DOHH2 (cell line): ENCODE data around the gene NOTCH4.
A peak's percentile ranks its signal among the peaks of the same experiment; 100 is the strongest.

ENCODE experiments used
- H3F3A ChIP-seq: fragments of 200-600 bp; sonication (generic), shearing (Covaris generic); 2 replicates; pipeline ENCODE4 v1.6.0; 2016; ENCODE audit warnings: antibody characterized with exemption, mild to moderate bottlenecking; ENCODE audit not compliant: control insufficient read depth, insufficient read depth
- H3K27ac ChIP-seq: fragments of 200-600 bp; sonication (generic); 2 replicates; pipeline ENCODE4 v1.5.1; 2014; ENCODE audit warnings: low read depth, mild to moderate bottlenecking, low read length, moderate library complexity
- H3K27me3 ChIP-seq: fragments of 200-600 bp; sonication (generic); 2 replicates; pipeline ENCODE4 v1.6.1; 2014; ENCODE audit warnings: mild to moderate bottlenecking, low read length, mixed read lengths; ENCODE audit not compliant: control insufficient read depth
- H3K36me3 ChIP-seq: fragments of 200-600 bp; sonication (generic); 2 replicates; pipeline ENCODE4 v1.6.1; 2014; ENCODE audit warnings: mild to moderate bottlenecking, low read length, moderate library complexity, mixed read lengths; ENCODE audit not compliant: control insufficient read depth
- H3K4me1 ChIP-seq: fragments of 200-600 bp; sonication (generic); 2 replicates; pipeline ENCODE4 v1.6.1; 2014; ENCODE audit warnings: mild to moderate bottlenecking, low read length, mixed read lengths; ENCODE audit not compliant: control insufficient read depth
- H3K4me2 ChIP-seq: fragments of 200-600 bp; sonication (generic); 2 replicates; pipeline ENCODE4 v1.6.0; 2014; ENCODE audit warnings: mild to moderate bottlenecking, low read length, moderate library complexity
- H3K4me3 ChIP-seq: fragments of 200-600 bp; sonication (generic); 2 replicates; pipeline ENCODE4 v1.5.1; 2014; ENCODE audit warnings: mild to moderate bottlenecking, low read length, mixed read lengths
- H3K79me2 ChIP-seq: fragments of 200-600 bp; sonication (generic); 2 replicates; pipeline ENCODE4 v1.6.1; 2014; ENCODE audit warnings: mild to moderate bottlenecking, low read length, mixed read lengths; ENCODE audit not compliant: control insufficient read depth
- H3K9me2 ChIP-seq: fragments of 200-600 bp; sonication (generic); replicated peaks from 2 replicates; pipeline ENCODE4 v1.6.1; 2014; ENCODE audit warnings: mild to moderate bottlenecking, low read length, mixed read lengths; ENCODE audit not compliant: control insufficient read depth
- H3K9me3 ChIP-seq: fragments of 200-600 bp; sonication (generic); 2 replicates; pipeline ENCODE4 v1.6.1; 2014; ENCODE audit warnings: antibody characterized with exemption, low read length, mixed read lengths; ENCODE audit not compliant: control insufficient read depth, insufficient read depth
- H4K20me1 ChIP-seq: fragments of 200-600 bp; sonication (generic); 2 replicates; pipeline ENCODE4 v1.6.0; 2014; ENCODE audit warnings: low read depth, mild to moderate bottlenecking, antibody characterized with exemption, low read length, moderate library complexity; ENCODE audit not compliant: control insufficient read depth, insufficient read depth
- EZH2phosphoT487 ChIP-seq: fragments of 200-600 bp; sonication (generic); IDR thresholded peaks from 2 replicates; pipeline ENCODE4 v1.6.1; 2017; ENCODE audit warnings: borderline replicate concordance, mild to moderate bottlenecking, antibody characterized with exemption, low read length, moderate library complexity, mixed read lengths
- TF ChIP-seq, protein P1 (sequence below): fragments of 200-600 bp; sonication (generic); IDR thresholded peaks from one replicate; pipeline ENCODE4 v1.5.1; 2014; ENCODE audit warnings: antibody characterized with exemption, mild to moderate bottlenecking, low read depth, low read length; ENCODE audit not compliant: poor library complexity, severe bottlenecking

The NOTCH4 gene

GRCh38 chr6:32152769-32153563 lies 70.9 kb downstream of the NOTCH4 start:
- peak overlapping the region; percentile 77 for H3K4me2 ChIP-seq

GRCh38 chr6:32151863-32152768 lies 71.8 kb downstream of the NOTCH4 start, which contains the start of gene PRRT1:
Gene PRRT1, minus strand, starts transcription at chr6:32151939. Its CDS starts 112 bp downstream, at chr6:32151827.
- TF ChIP-seq, protein P1, sequence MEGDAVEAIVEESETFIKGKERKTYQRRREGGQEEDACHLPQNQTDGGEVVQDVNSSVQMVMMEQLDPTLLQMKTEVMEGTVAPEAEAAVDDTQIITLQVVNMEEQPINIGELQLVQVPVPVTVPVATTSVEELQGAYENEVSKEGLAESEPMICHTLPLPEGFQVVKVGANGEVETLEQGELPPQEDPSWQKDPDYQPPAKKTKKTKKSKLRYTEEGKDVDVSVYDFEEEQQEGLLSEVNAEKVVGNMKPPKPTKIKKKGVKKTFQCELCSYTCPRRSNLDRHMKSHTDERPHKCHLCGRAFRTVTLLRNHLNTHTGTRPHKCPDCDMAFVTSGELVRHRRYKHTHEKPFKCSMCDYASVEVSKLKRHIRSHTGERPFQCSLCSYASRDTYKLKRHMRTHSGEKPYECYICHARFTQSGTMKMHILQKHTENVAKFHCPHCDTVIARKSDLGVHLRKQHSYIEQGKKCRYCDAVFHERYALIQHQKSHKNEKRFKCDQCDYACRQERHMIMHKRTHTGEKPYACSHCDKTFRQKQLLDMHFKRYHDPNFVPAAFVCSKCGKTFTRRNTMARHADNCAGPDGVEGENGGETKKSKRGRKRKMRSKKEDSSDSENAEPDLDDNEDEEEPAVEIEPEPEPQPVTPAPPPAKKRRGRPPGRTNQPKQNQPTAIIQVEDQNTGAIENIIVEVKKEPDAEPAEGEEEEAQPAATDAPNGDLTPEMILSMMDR = no peak
- no peak for TF ChIP-seq EZH2phosphoT487
- no peak within 1 kb of the TSS for H3K27ac ChIP-seq
- no peak within 1 kb of the TSS for H3K4me3 ChIP-seq

More at GRCh38 chr6:32152769-32153563, 70.9 kb downstream of the NOTCH4 start:
- Histone ChIP-seq H3K27me3 (no peaks in the 10 kb centered on the region), H3K9me2 (no peaks in the 10 kb centered on the region), H3K36me3 (peaks cover 22% of the 10 kb centered on the region), H3K9me3 (no peaks in the 10 kb centered on the region), H3K79me2 (peaks cover 15% of the 10 kb centered on the region), H3K27ac (no peak overlapping the region), H4K20me1 (no peaks in the 10 kb centered on the region), H3K4me1 (peaks cover 32% of the 10 kb centered on the region), H3K4me3 (peak overlapping the region; percentile 99), H3F3A (peaks cover 10% of the 10 kb centered on the region)
- TF ChIP-seq EZH2phosphoT487 = no peak
- TF ChIP-seq, protein P1 = no peak

DNA sequence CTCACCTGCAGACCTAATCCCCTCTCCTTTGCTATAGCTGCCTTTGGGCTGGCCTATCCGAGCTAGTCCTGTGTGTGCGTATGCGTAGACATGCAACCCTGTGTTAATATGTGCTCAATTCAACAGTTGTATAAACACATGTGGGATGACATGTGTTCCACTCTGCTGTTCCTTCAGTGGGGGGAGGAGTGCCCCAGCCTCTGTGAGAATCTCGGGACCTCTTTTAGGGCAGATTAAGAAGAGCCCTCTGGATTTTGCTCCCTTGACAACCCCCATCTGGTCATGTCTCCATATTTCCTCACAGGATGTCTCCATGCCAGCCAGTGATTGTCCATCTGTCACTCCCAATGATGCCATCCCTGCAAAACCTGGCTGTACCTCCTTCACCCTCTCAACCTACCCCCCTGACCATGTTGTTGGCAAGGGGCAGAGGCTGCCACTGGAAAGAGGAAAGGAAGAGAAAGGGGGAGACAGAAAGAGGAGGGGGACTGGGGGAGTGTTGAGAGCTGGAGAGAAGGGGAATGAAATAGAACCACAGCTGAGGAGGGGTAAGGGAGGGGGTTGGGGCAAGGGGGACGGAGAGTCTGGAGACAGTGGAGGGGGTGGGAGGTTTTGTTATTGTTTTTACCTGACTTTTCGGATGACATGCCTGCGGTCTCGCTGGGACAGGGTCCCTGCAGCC lies 72.5 kb downstream of the NOTCH4 start:
- H3K4me1 ChIP-seq = peaks cover 32% of the 10 kb centered on the region
- no peak overlapping the region for H3K4me3 ChIP-seq
- TF ChIP-seq EZH2phosphoT487 = no peak
- H3F3A ChIP-seq = peaks cover 10% of the 10 kb centered on the region
- peaks cover 10% of the 10 kb centered on the region for H3K27me3 ChIP-seq
- H3K79me2 ChIP-seq = peaks cover 15% of the 10 kb centered on the region
- H4K20me1 ChIP-seq = no peaks in the 10 kb centered on the region
- H3K9me2 ChIP-seq = no peaks in the 10 kb centered on the region
- H3K4me2 ChIP-seq = no peak overlapping the region
- H3K9me3 ChIP-seq = no peaks in the 10 kb centered on the region
- peaks cover 9% of the 10 kb centered on the region for H3K36me3 ChIP-seq
- no peak overlapping the region for H3K27ac ChIP-seq

More at GRCh38 chr6:32151863-32152768, 71.8 kb downstream of the NOTCH4 start, which contains the start of gene PRRT1:
- H3K79me2 ChIP-seq = peaks cover 15% of the 10 kb centered on the region
- H3K27me3 ChIP-seq = peaks cover 5% of the 10 kb centered on the region; the same call in 1 of the 2 replicates
- peak within 1 kb of the TSS; percentile 29 for H3K4me2 ChIP-seq
- peaks cover 10% of the 10 kb centered on the region for H3F3A ChIP-seq
- H3K9me2 ChIP-seq = no peaks in the 10 kb centered on the region
- H3K4me1 ChIP-seq = peaks cover 32% of the 10 kb centered on the region
- peaks cover 16% of the 10 kb centered on the region for H3K36me3 ChIP-seq
- no peaks in the 10 kb centered on the region for H4K20me1 ChIP-seq
- H3K9me3 ChIP-seq = no peaks in the 10 kb centered on the region
